SK-N-MC (cell line): ENCODE measurements around the gene CAPN1.

ENCODE experiments used
- EZH2 ChIP-seq: fragments of 200-600 bp; sonication (generic); IDR thresholded peaks from one replicate; pipeline ENCODE4 v1.6.1; 2017; ENCODE audit warnings: antibody characterized with exemption
- FOXP2 ChIP-seq: optimal IDR thresholded peaks from 2 replicates; pipeline ENCODE3; 2011; ENCODE audit warnings: mild to moderate bottlenecking, moderate library complexity; ENCODE audit not compliant: insufficient read depth; ENCODE audit errors: extremely low read length, control extremely low read depth
- POLR2AphosphoS5 ChIP-seq: IDR thresholded peaks from 2 replicates; pipeline ENCODE4 v1.6.1; 2012; ENCODE audit warnings: mild to moderate bottlenecking, low read depth, low read length, borderline replicate concordance

GRCh38 chr11:65207918-65208784 is 26.4 kb downstream of the CAPN1 start:
- TF ChIP-seq EZH2 (no peak), POLR2AphosphoS5 (no peak), FOXP2 (no peak)
